B cell (primary cell): ENCODE measurements around the gene PRPF39. TPM values are rescaled to one million over a fixed set of nuclear protein-coding genes. Genes with fewer than 3 reads are reported as not detected.
"Not testable (repeated sequence)": the region's sequence is repeated elsewhere in the genome, so short reads cannot be mapped to it uniquely, and the experiment has no call there.

ENCODE experiments used
- ATAC-seq: fragments of 200-7000 bp; cut with Tn5 transposase; one replicate; pipeline ENCODE4 v1.10.0; 2021; ENCODE audit warnings: low read depth, mild to moderate bottlenecking, moderate number of reproducible peaks, moderate library complexity
- CTCF ChIA-PET: fragments of 350-600 bp; sonication (Branson Sonifier 250); formaldehyde crosslinking; loops from one replicate; lab custom pipeline; 2021; ENCODE audit warnings: antibody characterized with exemption, inconsistent platforms; lab: Charles Lee
- POLR2A ChIA-PET: fragments of 350-600 bp; sonication (Branson Sonifier 250); formaldehyde crosslinking; loops from one replicate; lab custom pipeline; 2021; ENCODE audit warnings: antibody characterized with exemption; lab: Charles Lee
- DNase-seq: peaks from one replicate; pipeline ENCODE4 v3.0.0; 2013
- H2AFZ ChIP-seq: 2 replicates; pipeline ENCODE4 v1.6.1; 2012; ENCODE audit warnings: mild to moderate bottlenecking, low read depth, low read length; ENCODE audit not compliant: insufficient read depth, poor library complexity, severe bottlenecking
- H3K27ac ChIP-seq, 2 donors: 1 replicate in 1 of 2; 2 replicates in 1 of 2; pipeline ENCODE4 v1.5.1; 2012 to 2013; ENCODE audit warnings: low read length in 2 of 2, mild to moderate bottlenecking in 2 of 2, moderate library complexity in 1 of 2
- H3K27me3 ChIP-seq, 4 experiments: fragments of 200-600 bp in 1 of 4; sonication (generic) in 1 of 4; replicated peaks in 1 of 4; 1 replicate in 2 of 4; 2 replicates in 2 of 4; pipeline versions ENCODE4 v1.6.1 to v1.7.0; 2013 to 2016; ENCODE audit warnings: low read length in 3 of 4, mild to moderate bottlenecking in 2 of 4, mixed read lengths in 1 of 4, moderate library complexity in 1 of 4; ENCODE audit not compliant: insufficient read depth in 4 of 4, control insufficient read depth in 3 of 4; ENCODE audit errors: control extremely low read depth in 1 of 4
- H3K36me3 ChIP-seq, 2 experiments: replicated peaks in 1 of 2; 1 replicate in 1 of 2; 2 replicates in 1 of 2; pipeline versions ENCODE4 v1.6.1 to v1.7.1; 2013; ENCODE audit warnings: low read length in 1 of 2; ENCODE audit not compliant: insufficient read depth in 2 of 2, control insufficient read depth in 1 of 2; ENCODE audit errors: control extremely low read depth in 1 of 2, extremely low read depth in 1 of 2
- H3K4me1 ChIP-seq, 2 donors: fragments of 200-600 bp in 1 of 2; sonication (generic) in 1 of 2; 1 replicate in 1 of 2; 2 replicates in 1 of 2; pipeline versions ENCODE4 v1.5.1 to v1.6.1; 2013 to 2017; ENCODE audit warnings: low read length in 2 of 2; ENCODE audit not compliant: control insufficient read depth in 2 of 2, insufficient read depth in 2 of 2
- H3K4me2 ChIP-seq: replicated peaks from 2 replicates; pipeline ENCODE3; 2012; ENCODE audit warnings: mild to moderate bottlenecking, low read depth, low read length; ENCODE audit not compliant: poor library complexity, severe bottlenecking
- H3K4me3 ChIP-seq, 5 experiments: fragments of 200-600 bp in 1 of 5; sonication (generic) in 1 of 5; 1 replicate in 3 of 5; 2 replicates in 2 of 5; pipeline versions ENCODE4 v1.5.1 to v1.7.0; 2011 to 2016; ENCODE audit warnings: low read length in 4 of 5, mild to moderate bottlenecking in 4 of 5, low read depth in 2 of 5, control low read depth in 1 of 5, moderate library complexity in 1 of 5; ENCODE audit not compliant: insufficient read depth in 1 of 5; ENCODE audit errors: control extremely low read depth in 1 of 5, extremely low read depth in 1 of 5
- H3K79me2 ChIP-seq: fragments of 200-600 bp; sonication (generic); one replicate; pipeline ENCODE4 v1.6.0; 2016; ENCODE audit warnings: low read length; ENCODE audit not compliant: control insufficient read depth, insufficient read depth
- H3K9ac ChIP-seq: fragments of 200-600 bp; sonication (generic); 2 replicates; pipeline ENCODE4 v1.6.1; 2017; ENCODE audit warnings: mild to moderate bottlenecking, low read length, moderate library complexity
- H3K9me3 ChIP-seq, 3 donors: one replicate each; pipeline versions ENCODE4 v1.6.1 to v1.7.1; 2013; ENCODE audit warnings: low read length in 2 of 3; ENCODE audit not compliant: control insufficient read depth in 2 of 3, insufficient read depth in 1 of 3; ENCODE audit errors: control extremely low read depth in 1 of 3
- H4K20me1 ChIP-seq: 2 replicates; pipeline ENCODE4 v1.6.0; 2012; ENCODE audit warnings: mild to moderate bottlenecking, low read length; ENCODE audit not compliant: insufficient read depth, control insufficient read depth, poor library complexity, severe bottlenecking
- H3K27ac Mint-ChIP-seq: one replicate; pipeline ENCODE4 v1.8.0; 2021; ENCODE audit warnings: mixed read lengths
- H3K27me3 Mint-ChIP-seq: one replicate; pipeline ENCODE4 v1.8.0; 2021; ENCODE audit warnings: mixed read lengths
- H3K4me1 Mint-ChIP-seq: one replicate; pipeline ENCODE4 v1.8.0; 2021; ENCODE audit warnings: mixed read lengths
- H3K4me3 Mint-ChIP-seq: one replicate; pipeline ENCODE4 v1.8.0; 2021; ENCODE audit warnings: mixed read lengths
- H3K9me3 Mint-ChIP-seq: one replicate; pipeline ENCODE4 v1.8.0; 2022; ENCODE audit warnings: mixed read lengths; ENCODE audit not compliant: insufficient read depth
- EZH2 ChIP-seq: IDR thresholded peaks from 2 replicates; pipeline ENCODE4 v1.6.1; 2012; ENCODE audit warnings: borderline replicate concordance, low read depth, mild to moderate bottlenecking, moderate library complexity, low read length; ENCODE audit not compliant: insufficient read depth, poor library complexity, severe bottlenecking
- WGBS: methylation state at CpG from one replicate; pipeline ENCODE4 v1.1.5; 2013; ENCODE audit warnings: missing lambda C conversion rate; ENCODE audit not compliant: insufficient coverage; 5-methylcytosine and 5-hydroxymethylcytosine counted together
- intact Hi-C: fragments of 100-400 bp; cut with micrococcal nuclease; formaldehyde crosslinking; loops from one replicate; pipeline ENCODE4 v1.10.0; 2022
- polyA plus RNA-seq: library from polyadenylated mRNA; depleted of rRNA; stranded (reverse); fragments of >200 nt; gene quantifications from 2 replicates; pipeline ENCODE4 v1.2.3, GENCODE V29; 2012
- total RNA-seq, 2 donors: library from RNA; stranded (reverse); fragments of 120-200 nt in 1 of 2; gene quantifications; 1 replicate in 1 of 2; 2 replicates in 1 of 2; pipeline versions ENCODE4 v1.2.3 to v1.2.4, GENCODE V29; 2013 to 2022
- TF ChIP-seq, protein P1 (sequence below): fragments of 200-600 bp; IDR thresholded peaks from one replicate; pipeline ENCODE4 v1.8.0; 2022; ENCODE audit warnings: antibody characterized with exemption, mild to moderate bottlenecking

The PRPF39 gene
- total and polyA plus RNA-seq, 2 donors (not counting 1 experiment from before 2014, with no cell fraction given) = 64.8 to 72.7 TPM

DNA sequence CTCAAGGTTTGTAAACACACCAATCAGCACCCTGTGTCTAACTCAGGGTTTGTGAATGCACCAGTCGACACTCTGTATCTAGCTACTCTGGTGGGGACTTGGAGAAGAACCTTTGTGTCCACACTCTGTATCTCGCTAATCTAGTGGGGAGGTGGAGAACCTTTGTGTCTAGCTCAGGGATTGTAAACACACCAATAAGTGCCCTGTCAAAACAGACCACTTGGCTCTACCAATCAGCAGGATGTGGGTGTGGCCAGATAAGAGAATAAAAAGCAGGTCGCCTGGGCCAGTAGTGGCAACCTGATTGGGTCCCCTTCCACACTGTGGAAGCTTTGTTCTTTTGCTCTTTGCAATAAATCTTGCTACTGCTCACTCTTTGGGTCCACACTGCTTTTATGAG lies 2.8 kb upstream of the PRPF39 start:
- ATAC-seq, H3K27ac ChIP-seq, DNase-seq, H3K4me2 ChIP-seq, CTCF ChIA-PET, H3K27ac Mint-ChIP-seq, H3K9ac ChIP-seq, H3K4me3 Mint-ChIP-seq, H3K4me3 ChIP-seq, POLR2A ChIA-PET, H3K27me3 Mint-ChIP-seq, H3K27me3 ChIP-seq, H2AFZ ChIP-seq, intact Hi-C loops, H3K9me3 ChIP-seq, H3K9me3 Mint-ChIP-seq, H3K36me3 ChIP-seq: not testable (repeated sequence)
- Histone ChIP-seq H3K79me2 (peaks cover 22% of the 10 kb centered on the region), H3K4me1 (peaks cover 18 to 19% of the 10 kb centered on the region in 2 donors), H4K20me1 (peaks cover 11% of the 10 kb centered on the region)
- H3K4me1 Mint-ChIP-seq = peaks cover 27% of the 10 kb centered on the region
- WGBS = 100% methylated on average over 1 of the region's 3 CpGs

DNA sequence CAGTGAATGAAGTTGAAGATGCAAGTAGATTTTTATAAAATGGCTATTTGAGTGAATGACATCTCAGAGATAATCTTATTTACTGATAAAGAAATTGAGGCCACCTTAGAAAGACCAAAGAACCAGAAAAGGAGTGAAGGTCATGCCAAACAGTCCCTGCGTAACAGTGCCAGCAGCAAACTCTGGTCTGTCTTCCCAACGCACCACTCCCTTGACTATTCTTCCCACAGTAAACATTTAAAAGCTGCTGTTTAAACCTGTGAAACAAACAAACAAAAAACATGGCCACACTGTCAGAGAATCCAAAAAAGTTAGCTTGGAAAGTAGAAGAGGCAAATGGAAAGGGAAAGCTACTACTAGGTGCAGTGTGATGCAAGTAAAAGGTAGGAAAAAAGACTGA lies 1.5 kb upstream of the PRPF39 start:
- no peaks in the 10 kb centered on the region for H3K36me3 ChIP-seq
- 94% methylated on average over 2 of the region's 2 CpGs for WGBS
- H3K4me3 Mint-ChIP-seq = peak overlapping the region; percentile 5
- H3K4me1 Mint-ChIP-seq = peaks cover 37% of the 10 kb centered on the region
- H3K9me3 Mint-ChIP-seq = no peaks in the 10 kb centered on the region
- H3K79me2 ChIP-seq = peaks cover 35% of the 10 kb centered on the region
- H2AFZ ChIP-seq = peak overlapping the region; percentile 4
- DNase-seq (no peak), ATAC-seq (no peak)
- peaks cover 18 to 23% of the 10 kb centered on the region in 2 donors for H3K4me1 ChIP-seq
- no peaks in the 10 kb centered on the region for H3K27me3 Mint-ChIP-seq
- no peaks in the 10 kb centered on the region for H3K9me3 ChIP-seq
- no peak overlapping the region for H3K27ac ChIP-seq
- CTCF ChIA-PET = no interaction called here
- H3K4me2 ChIP-seq = no peak overlapping the region
- intact Hi-C loops = no loop called here
- no peak overlapping the region for H3K27ac Mint-ChIP-seq
- H3K27me3 ChIP-seq = no peaks in the 10 kb centered on the region
- TF ChIP-seq, protein P1, sequence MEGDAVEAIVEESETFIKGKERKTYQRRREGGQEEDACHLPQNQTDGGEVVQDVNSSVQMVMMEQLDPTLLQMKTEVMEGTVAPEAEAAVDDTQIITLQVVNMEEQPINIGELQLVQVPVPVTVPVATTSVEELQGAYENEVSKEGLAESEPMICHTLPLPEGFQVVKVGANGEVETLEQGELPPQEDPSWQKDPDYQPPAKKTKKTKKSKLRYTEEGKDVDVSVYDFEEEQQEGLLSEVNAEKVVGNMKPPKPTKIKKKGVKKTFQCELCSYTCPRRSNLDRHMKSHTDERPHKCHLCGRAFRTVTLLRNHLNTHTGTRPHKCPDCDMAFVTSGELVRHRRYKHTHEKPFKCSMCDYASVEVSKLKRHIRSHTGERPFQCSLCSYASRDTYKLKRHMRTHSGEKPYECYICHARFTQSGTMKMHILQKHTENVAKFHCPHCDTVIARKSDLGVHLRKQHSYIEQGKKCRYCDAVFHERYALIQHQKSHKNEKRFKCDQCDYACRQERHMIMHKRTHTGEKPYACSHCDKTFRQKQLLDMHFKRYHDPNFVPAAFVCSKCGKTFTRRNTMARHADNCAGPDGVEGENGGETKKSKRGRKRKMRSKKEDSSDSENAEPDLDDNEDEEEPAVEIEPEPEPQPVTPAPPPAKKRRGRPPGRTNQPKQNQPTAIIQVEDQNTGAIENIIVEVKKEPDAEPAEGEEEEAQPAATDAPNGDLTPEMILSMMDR = no peak
- no peak for TF ChIP-seq EZH2
- H3K9ac ChIP-seq = no peak overlapping the region
- no peak overlapping the region for H3K4me3 ChIP-seq
- POLR2A ChIA-PET = no interaction called here
- H4K20me1 ChIP-seq = peaks cover 11% of the 10 kb centered on the region
